NCI-H1048 (cell line): ENCODE measurements around the gene UGT1A10.
"Not testable (repeated sequence)": the region's sequence is repeated elsewhere in the genome, so short reads cannot be mapped to it uniquely, and the experiment has no call there.

Experiments
- DNase-seq: peaks from one replicate; lab custom pipeline; 2025; lab: John Stamatoyannopoulos, UW

The UGT1A10 gene

GRCh38 chr2:233743464-233744259, 107.4 kb downstream of the UGT1A10 start:
- DNase-seq, result no peak

DNA sequence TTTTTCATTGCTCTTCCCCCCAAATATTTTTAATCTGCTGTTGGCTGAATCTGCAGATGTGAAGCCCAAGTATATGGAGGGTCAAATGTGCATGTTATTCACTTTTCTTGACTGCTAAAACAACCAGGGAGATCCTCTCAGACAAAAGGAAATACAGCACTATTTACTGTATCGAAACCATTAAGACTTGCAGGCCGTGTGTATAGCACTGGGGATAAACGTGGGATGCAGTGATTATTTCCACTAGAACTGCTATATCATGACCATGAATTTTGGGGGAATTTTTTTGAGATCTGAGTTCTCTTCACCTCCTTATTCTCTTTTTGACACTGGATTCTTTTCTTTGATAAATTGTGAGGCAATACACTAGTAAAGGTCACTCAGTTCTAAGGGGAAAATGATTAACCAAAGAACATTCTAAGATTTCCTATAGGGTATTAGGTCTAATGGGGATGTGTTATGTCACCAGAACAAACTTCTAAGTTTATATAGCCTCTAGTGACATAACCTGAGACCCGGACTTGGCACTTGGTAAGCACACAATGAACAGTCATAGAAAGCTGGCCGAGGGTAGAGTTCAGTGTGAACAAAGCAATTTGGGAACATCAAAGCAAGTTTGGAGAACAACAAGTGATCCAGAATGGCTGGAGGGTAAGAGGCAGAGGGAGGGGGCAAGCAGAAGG, 109.0 kb downstream of the UGT1A10 start:
- DNase-seq, result no peak

- DNase-seq, result not testable (repeated sequence)
These were observed 109.6 kb downstream of the UGT1A10 start for GRCh38 chr2:233745838-233746237.

DNA sequence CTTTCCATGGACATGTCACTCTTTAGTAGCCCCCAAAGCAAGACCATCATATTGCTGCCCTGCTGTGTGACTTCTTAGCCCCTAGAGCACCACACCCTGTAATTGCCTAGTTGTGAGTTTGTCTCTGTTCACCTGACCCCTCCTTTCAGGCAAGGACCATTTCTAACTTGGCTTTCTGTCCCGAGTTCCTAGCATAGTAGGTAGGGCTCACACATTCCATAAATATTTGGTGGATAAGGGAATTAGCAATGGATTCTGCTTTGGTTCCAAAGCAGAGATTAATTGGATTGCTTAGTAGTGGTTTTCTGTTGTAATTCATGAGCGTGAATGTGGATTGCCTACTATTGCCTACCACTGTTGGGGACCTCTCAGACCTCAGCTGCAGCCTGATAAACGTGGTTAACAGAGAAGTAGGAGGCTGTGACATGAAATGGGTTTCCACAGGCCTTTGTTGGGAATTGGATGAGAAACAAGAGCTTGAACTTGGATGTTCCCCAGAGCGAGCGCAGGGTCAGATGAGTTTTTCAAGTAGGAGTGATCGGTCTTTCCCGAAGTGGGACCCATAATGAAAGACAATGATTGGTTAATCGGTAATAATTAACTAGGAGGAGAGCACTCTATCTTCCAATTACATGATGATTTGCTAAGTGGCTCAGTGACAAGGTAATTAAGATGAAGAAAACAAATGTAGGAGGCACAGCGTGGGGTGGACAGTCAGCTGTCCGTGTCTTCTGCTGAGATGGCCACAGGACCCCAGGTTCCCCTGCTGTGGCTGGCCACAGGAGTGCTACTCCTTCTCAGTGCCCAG, 110.4 kb downstream of the UGT1A10 start:
- DNase-seq, result no peak

- no peak for DNase-seq
These were observed 111.0 kb downstream of the UGT1A10 start for GRCh38 chr2:233747283-233747544.

- DNase-seq, result not testable (repeated sequence)
These were observed 114.4 kb downstream of the UGT1A10 start for GRCh38 chr2:233750689-233751088.

GRCh38 chr2:233751212-233752009, 115.2 kb downstream of the UGT1A10 start:
- not testable (repeated sequence) for DNase-seq

- no peak for DNase-seq
These were observed 118.8 kb downstream of the UGT1A10 start for GRCh38 chr2:233754872-233755611.

- no peak for DNase-seq
These were observed 120.3 kb downstream of the UGT1A10 start for GRCh38 chr2:233756429-233757081.

GRCh38 chr2:233758141-233758540, 121.9 kb downstream of the UGT1A10 start:
- no peak for DNase-seq

- no peak for DNase-seq
These were observed 122.6 kb downstream of the UGT1A10 start for GRCh38 chr2:233758849-233759248.

DNA sequence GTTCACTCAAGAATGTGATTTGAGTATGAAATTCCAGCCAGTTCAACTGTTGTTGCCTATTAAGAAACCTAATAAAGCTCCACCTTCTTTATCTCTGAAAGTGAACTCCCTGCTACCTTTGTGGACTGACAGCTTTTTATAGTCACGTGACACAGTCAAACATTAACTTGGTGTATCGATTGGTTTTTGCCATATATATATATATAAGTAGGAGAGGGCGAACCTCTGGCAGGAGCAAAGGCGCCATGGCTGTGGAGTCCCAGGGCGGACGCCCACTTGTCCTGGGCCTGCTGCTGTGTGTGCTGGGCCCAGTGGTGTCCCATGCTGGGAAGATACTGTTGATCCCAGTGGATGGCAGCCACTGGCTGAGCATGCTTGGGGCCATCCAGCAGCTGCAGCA, 123.8 kb downstream of the UGT1A10 start, which contains the start of gene UGT1A1:
Gene UGT1A1 (plus strand): TSS at position 228 of the 400 bp plus-strand sequence. CDS start 18 bp downstream, at position 246.
- no peak for DNase-seq

- no peak for DNase-seq
These were observed 125.0 kb downstream of the UGT1A10 start for GRCh38 chr2:233761040-233761769.

DNA sequence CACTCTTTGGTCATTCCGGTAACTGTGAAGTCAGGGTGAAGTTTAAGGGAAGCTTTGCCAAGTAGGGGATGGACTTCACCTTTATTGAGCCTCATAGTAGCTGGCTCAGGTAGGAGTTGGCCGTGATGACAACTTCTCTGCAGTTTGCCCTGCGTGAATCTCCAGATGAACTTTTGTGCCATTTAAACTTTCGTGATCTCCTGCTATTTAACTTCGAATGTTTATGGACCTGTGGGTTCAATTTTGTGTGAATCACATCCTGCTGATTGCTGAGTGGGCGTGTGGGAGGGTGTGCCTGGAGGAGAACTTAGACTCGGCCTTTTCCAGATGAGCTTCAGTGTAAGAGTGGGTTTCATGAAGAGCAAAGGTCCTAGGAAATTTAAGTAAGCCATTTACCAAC, 128.0 kb downstream of the UGT1A10 start:
- DNase-seq, result no peak

- DNase-seq, result no peak
These were observed 128.5 kb downstream of the UGT1A10 start for GRCh38 chr2:233764761-233765160.

GRCh38 chr2:233766416-233766815, 130.2 kb downstream of the UGT1A10 start:
- DNase-seq, result no peak

DNA sequence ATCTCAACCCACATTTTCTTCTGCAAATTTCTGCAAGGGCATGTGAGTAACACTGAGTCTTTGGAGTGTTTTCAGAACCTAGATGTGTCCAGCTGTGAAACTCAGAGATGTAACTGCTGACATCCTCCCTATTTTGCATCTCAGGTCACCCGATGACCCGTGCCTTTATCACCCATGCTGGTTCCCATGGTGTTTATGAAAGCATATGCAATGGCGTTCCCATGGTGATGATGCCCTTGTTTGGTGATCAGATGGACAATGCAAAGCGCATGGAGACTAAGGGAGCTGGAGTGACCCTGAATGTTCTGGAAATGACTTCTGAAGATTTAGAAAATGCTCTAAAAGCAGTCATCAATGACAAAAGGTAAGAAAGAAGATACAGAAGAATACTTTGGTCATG, 131.8 kb downstream of the UGT1A10 start:
- DNase-seq, result no peak

DNA sequence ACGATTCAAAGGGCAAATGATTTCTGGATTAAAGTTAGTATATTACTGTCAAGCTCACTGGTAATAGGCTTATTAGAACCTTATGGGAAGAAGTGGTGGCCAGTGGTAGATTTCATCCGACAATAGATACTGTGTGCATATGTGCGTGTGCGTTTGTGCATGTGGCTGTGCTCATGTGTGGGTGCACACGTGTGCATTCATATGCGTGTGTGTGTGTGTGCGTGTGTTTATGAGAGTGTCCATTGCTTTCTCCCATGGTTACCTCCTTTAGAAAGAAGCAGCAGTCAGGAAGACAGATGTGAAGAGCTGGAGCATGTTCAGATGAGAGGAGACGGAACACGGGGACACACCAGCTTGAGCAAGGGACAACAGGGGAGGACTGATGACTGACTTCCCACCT, 133.0 kb downstream of the UGT1A10 start:
- no peak for DNase-seq

DNA sequence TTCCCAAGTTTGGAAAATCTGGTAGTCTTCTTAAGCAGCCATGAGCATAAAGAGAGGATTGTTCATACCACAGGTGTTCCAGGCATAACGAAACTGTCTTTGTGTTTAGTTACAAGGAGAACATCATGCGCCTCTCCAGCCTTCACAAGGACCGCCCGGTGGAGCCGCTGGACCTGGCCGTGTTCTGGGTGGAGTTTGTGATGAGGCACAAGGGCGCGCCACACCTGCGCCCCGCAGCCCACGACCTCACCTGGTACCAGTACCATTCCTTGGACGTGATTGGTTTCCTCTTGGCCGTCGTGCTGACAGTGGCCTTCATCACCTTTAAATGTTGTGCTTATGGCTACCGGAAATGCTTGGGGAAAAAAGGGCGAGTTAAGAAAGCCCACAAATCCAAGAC, 135.9 kb downstream of the UGT1A10 start:
- DNase-seq, result no peak

GRCh38 chr2:233772583-233772982, 136.3 kb downstream of the UGT1A10 start:
- no peak for DNase-seq
